HG02610 (cell line): Measurements from ENCODE around the gene REPS2.

Source experiments
- ATAC-seq: cut with Tn5 transposase; IDR thresholded peaks from one replicate; pipeline ENCODE4 v1.9.1; 2021; ENCODE audit warnings: mild to moderate bottlenecking, moderate library complexity; ENCODE audit not compliant: unreplicated experiment

Gene REPS2

GRCh38 chrX:16997313-16997712 lies 50.9 kb downstream of the REPS2 start:
- no peak for ATAC-seq

- ATAC-seq = no peak
Observed at GRCh38 chrX:16999275-16999674, 52.8 kb downstream of the REPS2 start.

- no peak for ATAC-seq
Observed at GRCh38 chrX:17000751-17001150, 54.3 kb downstream of the REPS2 start.

GRCh38 chrX:17005712-17006368 lies 59.4 kb downstream of the REPS2 start:
- ATAC-seq = no peak

- ATAC-seq = no peak
Observed at GRCh38 chrX:17007134-17007768, 60.8 kb downstream of the REPS2 start.

- ATAC-seq = no peak
Observed at GRCh38 chrX:17009856-17010625, 63.6 kb downstream of the REPS2 start.

DNA sequence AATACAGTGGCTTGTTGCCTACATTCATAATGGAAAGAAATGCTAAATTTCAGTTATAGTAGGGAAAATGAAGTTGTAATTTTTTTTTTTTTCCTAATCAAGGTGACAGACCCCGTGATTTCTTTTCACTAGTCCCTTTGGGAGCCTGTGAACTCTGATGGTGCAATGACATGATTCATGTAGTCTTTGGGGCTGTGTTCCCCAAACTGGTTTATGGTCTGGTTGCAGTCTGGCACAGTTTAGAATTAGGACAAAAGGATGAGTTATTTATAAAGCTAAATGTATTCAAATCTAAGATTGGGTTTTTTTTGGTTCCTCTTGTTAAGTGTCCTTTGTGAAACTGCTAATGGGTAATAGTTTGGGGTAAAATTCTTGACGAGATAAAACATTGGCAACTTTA lies 66.0 kb downstream of the REPS2 start:
- no peak for ATAC-seq

- no peak for ATAC-seq
Observed at GRCh38 chrX:17014216-17014615, 67.8 kb downstream of the REPS2 start.

DNA sequence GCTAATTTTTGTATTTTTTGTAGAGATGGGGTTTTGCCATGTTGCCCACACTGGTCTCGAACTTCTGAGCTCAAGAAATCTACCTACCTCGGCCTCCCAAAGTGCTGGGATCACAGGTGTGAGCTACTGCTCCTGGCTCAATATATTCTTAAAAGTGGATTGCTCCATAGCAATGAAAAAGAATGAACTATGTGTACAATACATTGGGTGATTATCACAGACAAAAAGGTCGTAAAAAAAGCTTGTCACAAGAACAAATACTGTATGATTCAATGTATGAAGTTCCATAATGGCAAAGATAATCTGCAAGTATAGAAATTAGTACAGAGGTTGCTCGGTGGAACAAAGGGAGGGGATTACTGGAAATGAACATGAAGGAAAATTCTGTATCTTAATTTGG lies 70.7 kb downstream of the REPS2 start:
- no peak for ATAC-seq

GRCh38 chrX:17020356-17020755 lies 73.9 kb downstream of the REPS2 start:
- ATAC-seq = no peak

DNA sequence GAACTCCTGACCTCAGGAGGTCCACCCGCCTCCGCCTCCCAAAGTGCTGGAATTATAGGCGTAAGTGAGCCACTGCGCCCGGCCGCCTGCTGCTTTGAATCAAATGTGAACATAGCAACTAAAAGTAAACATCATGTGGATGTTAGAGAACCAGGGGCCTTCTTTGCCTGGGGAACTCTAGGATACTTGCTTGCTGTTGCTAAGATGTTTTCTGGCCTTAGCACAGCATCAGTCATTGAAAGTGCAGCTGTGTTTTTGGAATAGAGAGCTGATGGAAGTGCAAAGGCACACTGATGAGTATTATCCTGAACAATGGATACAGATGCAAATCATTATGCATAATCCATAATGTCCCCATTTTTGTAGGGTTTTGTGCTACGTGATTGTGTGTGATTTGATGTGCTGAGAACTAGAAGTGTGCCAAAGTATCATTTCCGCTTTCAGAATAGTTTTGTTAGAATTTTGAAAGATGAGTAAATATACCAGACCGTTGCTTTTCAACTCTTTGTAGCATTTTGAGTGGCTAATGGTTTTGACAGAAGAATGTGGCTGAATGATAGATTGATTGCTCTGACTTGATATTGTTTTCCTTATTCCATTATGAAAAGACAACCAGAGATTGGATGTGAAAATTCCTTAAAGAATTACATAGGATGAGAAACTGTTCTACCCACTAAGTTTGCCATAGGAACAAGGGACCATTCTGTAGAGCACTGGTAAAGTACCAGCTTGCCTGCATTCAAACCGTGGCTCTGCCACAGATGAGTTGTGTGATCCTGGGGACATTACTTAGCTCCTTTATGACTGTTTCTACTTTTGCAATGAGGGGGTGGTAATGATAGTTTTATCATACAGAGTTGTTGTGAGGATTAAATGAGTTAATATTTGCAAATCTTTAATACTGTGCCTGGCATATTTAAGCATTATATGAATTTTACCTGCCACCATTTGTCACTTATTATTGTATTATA lies 74.7 kb downstream of the REPS2 start:
- no peak for ATAC-seq

DNA sequence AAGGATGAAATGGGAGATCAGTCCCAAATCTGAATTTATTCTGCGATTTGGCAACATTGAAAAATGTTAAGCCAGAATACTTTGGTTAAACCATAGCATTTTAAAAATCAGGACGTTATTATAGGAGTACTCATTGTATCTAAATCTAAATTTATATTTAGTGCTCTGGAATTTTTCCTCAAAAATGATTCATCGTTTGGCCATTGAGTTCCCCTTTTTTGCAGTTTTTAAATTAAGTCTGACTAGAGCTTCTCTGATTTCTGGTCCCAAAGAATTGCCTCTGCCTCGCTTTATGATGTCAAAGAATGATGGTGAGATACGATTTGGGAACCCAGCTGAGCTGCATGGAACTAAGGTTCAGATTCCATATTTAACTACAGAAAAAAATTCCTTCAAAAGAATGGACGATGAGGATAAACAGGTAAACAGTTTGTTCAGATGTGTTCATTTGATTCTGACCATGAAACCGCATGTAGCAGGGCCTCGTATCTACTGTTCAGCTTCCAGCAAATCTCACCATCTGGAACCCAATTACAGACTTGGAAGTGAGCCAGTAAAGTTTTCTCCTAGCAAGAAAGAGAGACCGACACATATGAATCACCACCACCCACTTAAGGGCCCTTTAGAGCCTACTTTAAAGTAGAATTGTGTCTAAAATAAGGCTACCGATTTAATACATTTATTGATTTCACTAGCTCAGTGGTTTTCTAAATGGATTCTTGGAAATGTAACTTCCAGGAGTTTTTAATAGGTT lies 75.6 kb downstream of the REPS2 start:
- no peak for ATAC-seq

DNA sequence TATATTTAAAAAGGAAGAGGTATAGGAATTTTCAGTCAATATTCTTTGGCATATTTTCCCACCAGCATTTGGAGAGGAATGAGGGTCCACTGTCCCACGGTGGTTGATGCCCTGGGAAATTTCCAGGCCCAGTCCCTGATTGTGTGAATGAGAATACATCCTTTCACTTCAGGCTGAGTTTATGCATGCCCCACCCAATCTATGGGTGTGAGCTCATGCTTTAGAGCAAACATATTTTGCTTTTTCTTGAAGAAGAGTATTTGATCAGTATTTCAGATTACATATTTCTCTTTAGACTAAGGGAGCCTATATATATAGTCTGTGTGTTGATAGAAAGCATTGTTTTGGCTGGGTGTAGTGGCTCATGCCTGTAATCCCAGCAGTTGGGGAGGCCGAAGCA lies 77.2 kb downstream of the REPS2 start:
- ATAC-seq = no peak

GRCh38 chrX:17024886-17025285 lies 78.4 kb downstream of the REPS2 start:
- no peak for ATAC-seq

GRCh38 chrX:17025621-17026302 lies 79.3 kb downstream of the REPS2 start:
- ATAC-seq = no peak

DNA sequence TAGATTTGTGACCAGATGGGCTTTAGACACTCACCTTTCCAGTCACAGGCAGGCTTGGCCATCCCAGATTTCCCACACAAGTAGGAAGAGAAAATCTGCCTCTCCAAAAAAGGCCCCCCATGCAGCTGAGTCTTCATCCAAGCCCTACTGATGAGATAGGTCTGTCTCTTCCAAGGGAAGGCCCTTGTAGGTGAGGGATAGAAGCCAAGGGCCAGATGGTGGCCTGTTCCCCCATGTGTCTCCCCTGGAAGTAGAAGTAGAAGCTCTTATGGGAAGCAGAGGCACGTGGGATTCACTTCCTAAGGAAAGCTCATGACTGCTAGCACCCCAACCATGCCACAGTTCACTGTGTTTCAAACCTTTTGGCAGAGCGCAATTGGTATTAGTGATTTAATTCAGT lies 81.5 kb downstream of the REPS2 start:
- ATAC-seq = no peak

- ATAC-seq = no peak
Observed at GRCh38 chrX:17028356-17028755, 81.9 kb downstream of the REPS2 start.

- ATAC-seq = no peak
Observed at GRCh38 chrX:17030092-17030491, 83.6 kb downstream of the REPS2 start.

DNA sequence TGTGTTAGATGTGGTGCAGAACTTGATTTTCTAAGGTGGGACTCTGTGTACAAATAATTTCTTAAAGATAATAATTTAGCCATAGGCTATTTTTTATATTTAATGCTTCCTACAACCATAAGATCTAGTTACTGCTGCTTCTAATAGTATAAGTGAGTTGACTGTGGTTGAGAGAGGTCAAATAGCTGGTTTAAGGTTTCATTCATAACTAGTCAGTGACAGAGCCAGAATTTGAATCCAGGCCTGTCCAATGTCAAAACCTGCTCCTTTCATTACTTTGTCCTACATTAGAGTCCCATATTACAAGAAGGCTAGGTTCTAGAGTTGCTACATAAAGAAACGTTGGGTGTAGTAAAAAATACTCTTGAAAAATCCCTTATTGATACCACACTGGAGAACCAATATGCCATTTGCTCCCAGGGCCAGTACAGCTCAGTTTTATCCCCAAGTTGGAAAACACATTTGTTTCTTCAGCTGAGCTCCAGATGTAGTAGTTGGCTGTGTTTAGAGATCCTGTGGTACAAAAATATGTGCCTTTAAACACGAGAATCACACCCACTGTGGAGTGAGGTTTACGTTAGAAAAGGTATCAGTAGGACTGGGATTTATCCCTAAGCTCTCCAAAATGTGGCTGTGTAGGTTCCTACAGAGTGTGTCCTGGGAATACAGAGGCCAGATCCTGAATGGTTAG lies 84.3 kb downstream of the REPS2 start:
- no peak for ATAC-seq
